ENCODE measurements around the gene STK17B.
"Not testable (repeated sequence)": the region's sequence is repeated elsewhere in the genome, so short reads cannot be mapped to it uniquely, and the experiment has no call there.

STK17B gene

GRCh38 chr2:196097864-196098660 lies 73.3 kb downstream of the STK17B start:
- H3K9ac ChIP-seq (ENCODE audit: low read length), result no peak overlapping the region
- H3K4me3 ChIP-seq (ENCODE audit: low read length), result no peak overlapping the region
- no peaks in the 10 kb centered on the region for H3K27me3 ChIP-seq (ENCODE audit: control insufficient read depth, insufficient read depth, low read length)
- no peaks in the 10 kb centered on the region for H3K36me3 ChIP-seq (ENCODE audit: control insufficient read depth, insufficient read depth, low read length)
- no peaks in the 10 kb centered on the region for H3K9me3 ChIP-seq (ENCODE audit: control insufficient read depth, low read length)
- H3K4me1 ChIP-seq (ENCODE audit: control insufficient read depth, insufficient read depth, low read length), result no peaks in the 10 kb centered on the region

GRCh38 chr2:196096982-196097745 lies 74.2 kb downstream of the STK17B start:
- Histone ChIP-seq H3K9me3 (ENCODE audit: control insufficient read depth, low read length) (no peaks in the 10 kb centered on the region), H3K4me3 (ENCODE audit: low read length) (no peak overlapping the region), H3K27me3 (ENCODE audit: control insufficient read depth, insufficient read depth, low read length) (no peaks in the 10 kb centered on the region), H3K36me3 (ENCODE audit: control insufficient read depth, insufficient read depth, low read length) (no peaks in the 10 kb centered on the region), H3K4me1 (ENCODE audit: control insufficient read depth, insufficient read depth, low read length) (no peaks in the 10 kb centered on the region), H3K9ac (ENCODE audit: low read length) (no peak overlapping the region)

- Histone ChIP-seq H3K36me3 (ENCODE audit: control insufficient read depth, insufficient read depth, low read length) (no peaks in the 10 kb centered on the region), H3K4me1 (ENCODE audit: control insufficient read depth, insufficient read depth, low read length) (no peaks in the 10 kb centered on the region), H3K9ac (ENCODE audit: low read length) (no peak overlapping the region), H3K4me3 (ENCODE audit: low read length) (no peak overlapping the region), H3K9me3 (ENCODE audit: control insufficient read depth, low read length) (no peaks in the 10 kb centered on the region), H3K27me3 (ENCODE audit: control insufficient read depth, insufficient read depth, low read length) (no peaks in the 10 kb centered on the region)
These were observed 75.1 kb downstream of the STK17B start for GRCh38 chr2:196096264-196096663.

GRCh38 chr2:196089448-196089847 lies 81.9 kb downstream of the STK17B start:
- H3K9me3 ChIP-seq (ENCODE audit: control insufficient read depth, low read length); H3K36me3 ChIP-seq (ENCODE audit: control insufficient read depth, insufficient read depth, low read length); H3K9ac ChIP-seq (ENCODE audit: low read length); H3K4me3 ChIP-seq (ENCODE audit: low read length); H3K27me3 ChIP-seq (ENCODE audit: control insufficient read depth, insufficient read depth, low read length); H3K4me1 ChIP-seq (ENCODE audit: control insufficient read depth, insufficient read depth, low read length): not testable (repeated sequence)

- no peaks in the 10 kb centered on the region for H3K27me3 ChIP-seq (ENCODE audit: control insufficient read depth, insufficient read depth, low read length)
- H3K4me1 ChIP-seq (ENCODE audit: control insufficient read depth, insufficient read depth, low read length), result no peaks in the 10 kb centered on the region
- no peaks in the 10 kb centered on the region for H3K36me3 ChIP-seq (ENCODE audit: control insufficient read depth, insufficient read depth, low read length)
- no peak overlapping the region for H3K9ac ChIP-seq (ENCODE audit: low read length)
- no peak overlapping the region for H3K4me3 ChIP-seq (ENCODE audit: low read length)
- H3K9me3 ChIP-seq (ENCODE audit: control insufficient read depth, low read length), result no peaks in the 10 kb centered on the region
These were observed 83.2 kb downstream of the STK17B start for GRCh38 chr2:196088203-196088602.

GRCh38 chr2:196086517-196087368 lies 84.6 kb downstream of the STK17B start:
- no peaks in the 10 kb centered on the region for H3K4me1 ChIP-seq (ENCODE audit: control insufficient read depth, insufficient read depth, low read length)

GRCh38 chr2:196083601-196084000 lies 87.8 kb downstream of the STK17B start:
- Histone ChIP-seq H3K27me3 (ENCODE audit: control insufficient read depth, insufficient read depth, low read length) (no peaks in the 10 kb centered on the region), H3K9me3 (ENCODE audit: control insufficient read depth, low read length) (no peaks in the 10 kb centered on the region), H3K4me3 (ENCODE audit: low read length) (no peak overlapping the region), H3K9ac (ENCODE audit: low read length) (no peak overlapping the region), H3K4me1 (ENCODE audit: control insufficient read depth, insufficient read depth, low read length) (no peaks in the 10 kb centered on the region), H3K36me3 (ENCODE audit: control insufficient read depth, insufficient read depth, low read length) (no peaks in the 10 kb centered on the region)

More at GRCh38 chr2:196086517-196087368, 84.6 kb downstream of the STK17B start:
- no peaks in the 10 kb centered on the region for H3K9me3 ChIP-seq (ENCODE audit: control insufficient read depth, low read length)
- no peaks in the 10 kb centered on the region for H3K36me3 ChIP-seq (ENCODE audit: control insufficient read depth, insufficient read depth, low read length)
- no peak overlapping the region for H3K9ac ChIP-seq (ENCODE audit: low read length)
- H3K4me3 ChIP-seq (ENCODE audit: low read length), result no peak overlapping the region
- no peaks in the 10 kb centered on the region for H3K27me3 ChIP-seq (ENCODE audit: control insufficient read depth, insufficient read depth, low read length)
